Fibroblast of skin of left biceps (primary cell): ENCODE data around the gene B4GALNT4.
"Not testable (repeated sequence)": the region's sequence is repeated elsewhere in the genome, so short reads cannot be mapped to it uniquely, and the experiment has no call there.

Source experiments
- DNase-seq, 2 experiments: peaks; one replicate each; pipeline ENCODE4 v3.0.0-alpha.2; 2013; ENCODE audit warnings: low read depth in 2 of 2

Gene B4GALNT4

GRCh38 chr11:335779-336658 lies 33.3 kb upstream of the B4GALNT4 start:
- no peak for DNase-seq

- no peak for DNase-seq
Observed at GRCh38 chr11:336659-337198, 32.6 kb upstream of the B4GALNT4 start.

GRCh38 chr11:337711-338110 lies 31.6 kb upstream of the B4GALNT4 start:
- no peak for DNase-seq

- DNase-seq = no peak
Observed at GRCh38 chr11:339963-340362, 29.3 kb upstream of the B4GALNT4 start.

DNA sequence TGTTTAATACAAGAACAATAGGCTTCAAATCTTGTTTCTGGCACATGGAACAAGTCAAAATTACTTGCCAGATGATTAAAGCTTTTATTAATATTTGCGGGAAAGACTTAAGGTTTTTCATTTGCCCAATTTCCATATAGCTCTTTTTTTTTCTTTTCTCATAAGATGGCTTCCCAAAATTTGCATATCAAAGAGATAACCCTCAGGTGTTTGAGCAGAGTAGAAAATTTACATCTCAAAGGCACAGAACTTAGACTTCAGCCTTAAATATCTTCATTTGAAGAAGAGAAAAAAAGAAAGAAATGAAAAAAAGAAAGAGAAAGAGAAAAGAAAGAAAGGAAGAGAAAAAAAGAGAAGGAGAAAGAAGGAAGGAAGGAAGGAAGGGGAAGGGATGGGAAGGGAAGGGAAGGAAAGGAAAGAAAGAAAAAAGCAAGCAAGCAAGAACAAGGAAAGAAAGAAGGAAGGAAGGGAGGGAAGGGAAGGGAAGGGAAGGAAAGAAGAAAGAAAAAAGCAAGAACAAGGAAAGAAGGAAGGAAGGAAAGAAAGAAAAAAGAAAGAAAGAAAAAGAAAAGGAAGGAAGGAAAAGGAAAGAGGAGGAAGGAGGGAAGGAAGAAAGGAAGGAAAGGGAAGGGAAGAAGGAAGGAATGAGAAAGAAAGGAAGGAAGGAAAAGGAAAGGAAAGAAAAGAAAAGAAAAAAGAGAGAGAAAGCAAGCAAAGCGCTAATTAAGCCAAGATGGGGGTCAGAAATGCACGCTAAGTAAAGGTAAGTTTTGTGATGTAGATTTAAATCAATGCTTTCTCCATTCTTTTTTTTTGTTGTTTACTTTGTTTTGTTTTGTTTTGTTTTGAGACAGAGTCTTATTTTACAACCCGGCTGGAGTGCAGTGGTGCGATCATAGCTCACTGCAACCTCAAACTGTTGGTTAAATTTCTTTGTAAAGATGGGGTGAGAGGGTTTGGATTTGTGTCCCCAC lies 28.5 kb upstream of the B4GALNT4 start:
- DNase-seq = no peak

DNA sequence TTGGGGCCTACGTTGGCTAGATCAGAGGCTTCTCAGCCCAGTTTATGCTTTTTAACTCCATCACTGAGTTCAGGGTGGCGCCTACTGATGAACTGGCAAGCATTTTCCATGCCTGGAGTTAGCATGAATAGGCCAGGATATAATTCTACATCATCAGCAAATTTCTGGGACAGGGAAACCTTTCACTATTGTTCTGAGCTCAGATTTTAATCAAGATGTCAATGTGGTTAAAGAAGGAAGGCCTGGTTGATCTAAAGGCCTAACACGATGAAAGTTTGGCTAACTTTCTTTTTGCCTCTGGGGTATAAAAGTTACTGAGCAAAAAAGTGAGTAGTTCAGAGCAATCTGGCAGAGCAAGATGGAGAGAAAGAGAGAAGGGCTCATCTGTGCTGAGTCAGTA lies 27.0 kb upstream of the B4GALNT4 start:
- no peak for DNase-seq

- no peak for DNase-seq
Observed at GRCh38 chr11:344836-345578, 24.3 kb upstream of the B4GALNT4 start.

- DNase-seq = no peak
Observed at GRCh38 chr11:346529-346928, 22.8 kb upstream of the B4GALNT4 start.

DNA sequence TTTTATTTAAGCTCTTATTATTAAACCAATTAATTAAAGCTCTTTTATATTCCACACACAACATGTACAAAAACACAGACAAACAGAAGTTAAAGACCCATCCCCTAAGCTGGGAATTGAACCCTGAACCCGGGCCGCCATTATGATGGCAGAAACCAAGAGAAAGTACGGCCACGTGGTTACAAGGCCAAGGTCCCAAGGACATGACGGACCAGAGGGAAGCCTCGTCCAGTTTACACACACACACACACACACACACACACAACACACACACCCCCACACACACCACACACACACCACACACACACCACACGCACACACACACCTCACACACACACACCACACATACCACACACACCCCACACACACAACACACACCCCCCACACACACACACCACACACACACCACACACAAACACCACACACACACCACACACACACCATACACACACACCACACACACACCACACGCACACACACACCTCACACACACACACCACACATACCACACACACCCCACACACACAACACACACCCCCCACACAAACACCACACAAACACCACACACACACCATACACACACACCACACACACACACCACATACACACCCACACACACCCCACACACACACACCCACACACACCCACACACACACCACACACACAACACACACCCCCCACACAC lies 19.9 kb upstream of the B4GALNT4 start:
- DNase-seq = not testable (repeated sequence)

DNA sequence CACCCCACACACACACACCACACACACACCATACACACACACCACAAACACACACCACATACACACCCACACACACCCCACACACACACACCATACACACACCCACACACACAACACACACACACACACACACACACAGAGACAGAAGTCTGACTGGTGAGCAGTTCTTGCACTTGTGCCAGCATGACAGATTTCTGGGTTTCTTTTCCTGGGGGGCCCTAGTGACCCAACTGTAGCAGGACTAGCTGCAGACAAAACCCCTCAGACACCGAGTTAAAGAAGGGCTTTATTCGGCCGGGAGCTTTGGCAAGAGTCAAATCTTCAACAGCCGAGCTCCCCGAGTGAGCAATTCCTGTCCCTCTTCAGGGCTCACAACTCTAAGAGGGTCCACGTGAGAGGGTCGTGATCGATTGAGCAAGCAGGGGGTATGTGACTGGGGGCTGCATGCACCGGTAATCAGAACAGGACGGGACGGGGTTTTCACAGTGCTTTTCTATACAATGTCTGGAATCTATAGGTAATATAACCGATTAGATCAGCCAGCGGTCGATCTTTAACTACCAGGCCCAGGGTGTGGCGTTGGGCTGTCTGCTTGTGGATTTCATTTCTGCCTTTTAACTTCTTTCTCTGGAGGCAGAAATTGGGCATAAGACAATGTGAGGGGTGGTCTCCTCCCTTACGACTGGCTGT lies 19.1 kb upstream of the B4GALNT4 start:
- not testable (repeated sequence) for DNase-seq

- no peak for DNase-seq
Observed at GRCh38 chr11:350723-351255, 18.5 kb upstream of the B4GALNT4 start.

GRCh38 chr11:351411-351810 lies 17.9 kb upstream of the B4GALNT4 start:
- no peak for DNase-seq

DNA sequence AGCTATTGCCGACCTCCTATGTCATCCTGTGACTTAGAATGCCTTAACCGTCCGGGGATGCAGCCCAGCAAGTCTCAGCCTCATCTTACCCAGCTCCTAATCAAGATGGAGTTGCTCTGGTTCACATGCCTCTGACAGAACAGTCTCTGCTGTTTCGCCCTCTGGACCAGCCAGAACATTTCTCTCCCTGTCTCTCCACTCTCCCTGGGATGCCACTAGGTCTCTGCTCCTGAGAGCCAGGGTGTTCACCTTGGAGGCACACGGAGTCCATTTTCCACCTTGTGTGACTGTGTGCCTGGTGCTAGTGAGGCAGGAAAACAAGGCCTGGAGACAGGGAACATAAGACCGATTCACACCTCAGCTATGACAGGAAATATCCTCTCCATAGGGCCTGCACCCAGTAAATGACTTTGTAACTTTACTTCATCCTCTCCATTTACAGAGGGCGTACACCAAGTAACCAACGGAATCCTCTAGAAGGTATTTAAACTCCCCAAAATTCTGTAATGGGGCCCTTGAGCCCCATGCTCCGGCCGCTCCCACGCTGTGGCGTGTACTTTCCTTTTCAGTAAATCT lies 16.8 kb upstream of the B4GALNT4 start:
- DNase-seq = no peak

GRCh38 chr11:353179-353873 lies 16.0 kb upstream of the B4GALNT4 start:
- peak in 1 of 2 experiments; percentile 38 for DNase-seq

DNA sequence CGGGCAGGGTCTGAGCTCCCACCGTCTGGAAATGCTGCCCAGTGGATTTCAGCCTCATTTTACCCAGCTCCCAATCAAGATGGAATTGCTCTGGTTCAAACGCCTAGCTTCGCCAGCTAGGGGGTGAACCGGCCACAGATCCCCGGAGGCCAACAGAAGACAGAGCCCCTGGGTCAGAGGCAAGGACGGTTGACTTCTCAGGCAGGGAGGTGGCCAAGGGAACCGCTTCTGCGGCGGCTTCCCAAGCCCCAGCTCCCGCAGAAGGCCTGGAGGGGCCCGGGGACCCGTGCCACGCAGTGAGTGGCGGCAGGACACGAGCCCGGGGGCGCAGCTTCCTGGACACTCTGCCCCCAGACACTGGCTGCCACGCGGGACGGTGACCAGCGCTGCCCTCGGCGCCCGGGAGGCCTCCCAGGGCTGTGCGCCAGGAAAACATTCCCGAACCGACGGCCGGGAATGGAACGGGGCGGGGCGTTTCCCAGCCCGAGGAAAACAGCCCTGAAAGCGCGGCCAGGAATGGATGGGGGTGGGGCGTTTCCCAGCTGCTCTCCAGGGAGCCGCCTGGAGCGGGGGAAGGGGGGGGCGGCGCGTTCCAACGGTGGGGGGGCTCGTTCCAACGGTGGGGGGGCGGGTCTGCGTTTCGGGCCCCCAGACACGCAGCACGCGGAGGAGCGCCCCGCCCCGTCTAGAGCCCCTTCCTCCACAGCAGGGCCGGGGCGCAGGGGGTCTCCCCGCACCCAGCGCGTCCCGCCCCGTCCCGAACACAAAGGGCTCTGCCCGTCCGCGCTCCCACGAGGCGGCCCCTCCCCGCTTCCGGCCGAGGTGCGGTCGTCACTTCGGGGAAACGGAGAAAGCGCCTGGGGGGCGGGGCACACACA lies 13.5 kb upstream of the B4GALNT4 start:
- peak; percentile 98 for DNase-seq

GRCh38 chr11:356610-357009 lies 12.7 kb upstream of the B4GALNT4 start:
- DNase-seq = no peak

GRCh38 chr11:357582-357981 lies 11.7 kb upstream of the B4GALNT4 start:
- no peak for DNase-seq
